SHP77 treated with DMSO at 0.1 percent for 48 hours (cell line): Measurements from ENCODE around the gene HCCS.

Experiments used
- DNase-seq: peaks from one replicate; lab custom pipeline; 2025; lab: John Stamatoyannopoulos, UW

Gene HCCS

GRCh38 chrX:11111037-11111851 is at the start of gene HCCS:
HCCS (plus strand) TSS chrX:11111332; CDS start chrX:11112061, 729 bp downstream.
- DNase-seq, result peak; percentile 32

DNA sequence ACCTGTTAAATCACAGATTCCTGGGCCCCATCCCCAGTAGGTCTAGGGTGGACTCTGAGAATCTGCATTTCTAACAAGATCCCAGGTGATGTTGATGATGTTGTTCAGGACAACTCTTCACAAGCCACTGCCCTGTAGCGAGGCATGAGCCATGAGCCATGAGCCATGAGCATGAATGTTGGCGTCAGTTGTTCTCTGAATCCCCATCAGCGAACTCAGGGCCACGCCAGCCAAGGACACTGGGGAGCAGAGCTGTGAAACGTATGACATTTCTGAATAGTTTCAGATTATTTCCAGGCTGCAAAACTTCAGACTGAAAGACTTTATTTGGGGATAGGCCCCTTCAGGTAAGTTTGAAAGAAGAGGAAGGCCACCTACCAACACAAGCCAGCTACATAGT is 46.9 kb upstream of the HCCS start:
- DNase-seq, result no peak

DNA sequence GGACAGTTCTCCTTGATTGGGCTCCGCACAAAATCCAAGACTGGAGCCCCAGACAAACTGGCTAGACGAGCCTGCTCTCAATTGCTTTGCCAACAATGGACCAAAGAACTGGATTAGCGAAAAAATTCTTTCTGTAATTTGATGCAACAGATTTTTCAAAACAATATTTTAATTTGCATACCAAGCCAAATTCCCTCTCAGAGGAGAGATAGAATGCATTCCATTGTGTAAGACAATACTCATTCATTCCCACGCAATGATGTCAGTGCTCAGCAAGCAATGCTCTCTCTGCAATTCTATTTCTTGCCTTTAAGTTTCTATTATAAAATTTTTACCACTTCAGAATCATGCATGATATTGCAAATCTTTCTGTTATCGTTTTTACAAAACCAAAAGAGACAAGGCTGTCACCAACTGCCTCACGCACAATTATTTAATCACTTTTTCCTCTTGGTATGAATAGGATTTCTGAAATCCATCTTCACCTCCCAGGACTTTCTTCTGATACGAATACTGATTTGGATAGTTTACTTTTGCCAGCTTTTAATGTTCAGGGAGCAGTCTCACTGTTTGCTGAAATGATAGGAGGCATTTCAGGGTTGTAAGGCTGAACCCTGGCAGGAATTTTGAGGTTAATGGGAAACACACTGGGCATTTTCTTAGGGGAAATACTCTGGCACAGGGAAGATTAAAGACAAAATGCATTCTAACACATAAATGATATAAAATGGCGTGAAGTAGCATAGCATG is 46.1 kb upstream of the HCCS start:
- no peak for DNase-seq

- DNase-seq, result no peak
Measured at GRCh38 chrX:11066812-11067211, 44.3 kb upstream of the HCCS start.

DNA sequence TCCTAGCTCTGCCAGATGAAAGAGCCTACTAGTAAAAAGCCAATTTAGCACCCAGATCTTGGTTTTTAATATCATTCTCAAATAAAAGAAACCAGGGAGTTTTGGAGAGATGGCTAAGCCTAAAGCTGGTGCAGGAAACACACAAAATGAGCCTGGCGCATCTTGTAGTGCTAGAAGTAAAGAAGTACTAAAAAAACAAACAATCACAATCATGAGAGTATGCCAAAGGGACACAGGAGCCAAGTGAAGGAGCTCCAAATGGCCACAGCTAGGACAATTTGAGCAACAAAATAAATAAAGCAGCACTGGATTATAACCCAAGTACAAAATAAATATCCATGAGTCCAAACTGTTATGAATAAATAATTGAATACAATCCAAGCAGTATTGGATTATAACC is 37.8 kb upstream of the HCCS start:
- no peak for DNase-seq

DNA sequence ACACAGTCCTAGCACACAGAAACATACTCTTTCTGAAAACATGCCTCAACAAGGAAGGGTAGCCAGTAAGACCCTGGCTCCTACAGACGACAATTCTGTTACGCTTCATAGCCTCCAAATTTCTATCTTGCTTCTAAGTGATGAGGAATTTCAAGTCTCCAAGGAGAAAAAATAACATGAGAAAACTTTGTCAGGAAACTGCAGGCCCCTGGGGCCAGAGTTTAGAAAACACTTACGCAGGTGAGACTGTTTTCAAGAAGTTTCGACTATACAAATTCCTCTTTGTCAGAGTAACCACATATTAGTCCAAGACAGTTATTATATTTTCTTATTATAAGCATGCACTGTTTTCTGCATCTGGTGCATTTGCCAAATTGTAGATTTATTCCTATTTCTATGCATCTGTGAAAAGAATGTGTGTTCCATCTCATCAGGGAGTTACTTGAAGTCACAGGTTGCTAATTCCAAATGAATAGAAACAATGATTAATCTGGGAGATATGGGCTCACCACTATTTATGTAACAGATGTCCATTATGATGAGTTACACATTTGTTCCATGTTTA is 30.3 kb upstream of the HCCS start:
- DNase-seq, result no peak

DNA sequence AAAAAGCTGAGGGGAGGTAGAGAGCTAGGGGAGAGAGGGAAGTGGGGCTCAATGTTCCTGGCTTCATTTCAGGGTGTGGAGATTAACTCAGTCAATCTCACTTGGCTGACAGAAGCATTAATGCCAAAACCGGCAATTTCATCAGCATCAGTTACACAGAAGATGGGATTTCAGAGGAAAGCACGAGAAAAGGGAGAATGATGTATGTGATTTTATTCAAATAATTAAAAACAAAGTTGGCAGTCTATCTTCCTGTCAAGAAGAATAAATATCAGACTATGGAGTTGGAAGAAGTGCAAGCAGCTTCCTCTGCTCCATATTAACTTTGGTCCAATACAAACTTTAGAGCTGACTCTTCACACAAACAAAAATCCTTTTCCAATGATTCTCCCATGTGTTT is 29.6 kb upstream of the HCCS start:
- DNase-seq, result no peak

- no peak for DNase-seq
Measured at GRCh38 chrX:11085305-11085704, 25.8 kb upstream of the HCCS start.

- no peak for DNase-seq
Measured at GRCh38 chrX:11089802-11090201, 21.3 kb upstream of the HCCS start.

DNA sequence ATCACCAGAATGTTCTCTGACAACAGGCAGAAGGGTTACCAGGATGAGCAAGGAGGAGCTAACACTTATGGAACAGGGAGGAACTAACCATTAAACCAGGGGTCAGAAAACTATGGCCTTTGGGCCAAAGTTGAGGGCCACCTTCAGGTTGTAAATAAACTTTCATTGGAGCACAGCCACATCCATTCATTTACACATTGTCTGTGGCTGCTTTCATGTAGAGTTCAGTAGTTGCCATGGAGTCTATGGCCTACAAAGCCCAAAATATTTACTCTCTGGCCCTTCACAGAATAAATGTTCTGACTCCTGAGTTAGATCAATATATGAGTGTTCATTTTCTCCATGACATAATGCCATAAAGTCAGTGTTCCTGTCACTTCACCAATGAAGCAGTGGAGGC is 13.2 kb upstream of the HCCS start:
- DNase-seq, result no peak

GRCh38 chrX:11099465-11099864 is 11.7 kb upstream of the HCCS start:
- no peak for DNase-seq

- DNase-seq, result no peak
Measured at GRCh38 chrX:11100281-11101035, 10.7 kb upstream of the HCCS start.

GRCh38 chrX:11103006-11103405 is 8.1 kb upstream of the HCCS start:
- DNase-seq, result no peak

- DNase-seq, result no peak
Measured at GRCh38 chrX:11103751-11104150, 7.4 kb upstream of the HCCS start.

- no peak for DNase-seq
Measured at GRCh38 chrX:11105080-11105479, 6.1 kb upstream of the HCCS start.

GRCh38 chrX:11108253-11108941 is 2.7 kb upstream of the HCCS start:
- no peak for DNase-seq

GRCh38 chrX:11109968-11110367 is 1.2 kb upstream of the HCCS start:
- DNase-seq, result no peak

DNA sequence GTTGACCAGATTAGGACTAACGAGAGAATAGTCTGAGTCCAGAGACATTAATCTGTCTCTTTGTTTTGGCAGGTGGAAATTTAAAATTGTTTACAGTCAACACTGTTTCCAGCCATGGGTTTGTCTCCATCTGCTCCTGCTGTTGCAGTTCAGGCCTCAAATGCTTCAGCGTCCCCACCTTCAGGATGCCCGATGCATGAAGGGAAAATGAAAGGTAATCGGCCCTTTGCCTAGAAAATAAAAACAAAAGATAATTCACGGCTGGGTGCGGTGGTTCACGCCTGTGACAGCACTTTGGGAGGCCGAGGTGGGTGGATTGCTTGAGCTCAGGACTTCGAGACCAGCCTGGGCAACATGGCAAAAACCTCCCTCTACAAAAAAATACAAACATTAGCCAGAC is 815 bp downstream of the HCCS start:
- no peak for DNase-seq

DNA sequence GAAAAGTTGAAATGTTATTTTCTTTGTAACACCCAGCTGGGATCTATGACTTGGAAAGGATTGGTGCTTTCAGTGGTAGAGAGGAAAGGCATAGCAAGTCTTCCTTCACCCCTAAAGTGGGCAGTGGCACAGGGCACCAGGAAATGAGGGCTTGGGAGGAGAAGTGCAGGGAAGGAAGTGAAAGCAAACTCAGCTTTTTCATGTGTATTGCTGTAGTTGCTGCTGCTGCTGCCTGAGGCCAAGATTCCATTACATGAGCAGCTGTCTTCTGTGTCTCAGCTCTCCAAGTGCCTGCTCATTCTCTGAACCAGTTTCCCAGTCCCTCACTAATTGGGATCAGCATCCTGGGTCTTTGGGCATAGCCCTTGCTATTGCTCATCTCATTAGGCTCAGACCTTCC is 2.6 kb downstream of the HCCS start:
- no peak for DNase-seq

- DNase-seq, result no peak
Measured at GRCh38 chrX:11117745-11118144, 6.6 kb downstream of the HCCS start.

GRCh38 chrX:11119313-11119943 is 8.3 kb downstream of the HCCS start:
- DNase-seq, result no peak
